GM12878 (cell line): ENCODE results near the gene SP1. TPM values are rescaled to one million over a fixed set of nuclear protein-coding genes. Genes with fewer than 3 reads are reported as not detected.

ENCODE experiments used
- ATAC-seq: fragments of 200-7000 bp; cut with Tn5 transposase; 3 replicates; pipeline ENCODE4 v1.9.1; 2020; ENCODE audit warnings: mild to moderate bottlenecking, moderate library complexity
- BruUV-seq: library from RNA; stranded (reverse); fragments of 400-500 nt; replicated peaks from 2 replicates; lab custom pipeline; 2021; lab: Mats Ljungman, UMichigan
- CTCF ChIA-PET: fragments of 300-600 bp; sonication (Branson Sonifier 250); formaldehyde crosslinking; extraction: SDS; loops from one replicate; lab custom pipeline; 2021; ENCODE audit warnings: inconsistent platforms; lab: Yijun Ruan, JAX
- POLR2A ChIA-PET: fragments of 350-600 bp; formaldehyde crosslinking; extraction: SDS; loops from one replicate; lab custom pipeline; 2021; ENCODE audit warnings: inconsistent platforms; lab: Charles Lee
- RAD21 ChIA-PET: fragments of 300-600 bp; sonication (Branson Sonifier 250); formaldehyde crosslinking; loops from one replicate; lab custom pipeline; 2023; ENCODE audit warnings: antibody characterized with exemption; ENCODE audit not compliant: unreplicated experiment; lab: Charles Lee
- SMC1A ChIA-PET: fragments of 300-600 bp; sonication (Branson Sonifier 250); formaldehyde crosslinking; loops from one replicate; lab custom pipeline; 2023; ENCODE audit not compliant: unreplicated experiment, uncharacterized antibody; lab: Charles Lee
- DNase-seq: peaks from one replicate; pipeline ENCODE4 v3.0.0-alpha.2; 2011; ENCODE audit warnings: low read depth, low spot score
- FAIRE-seq: peaks from 3 replicates; lab custom pipeline; 2011; peaks lifted over from hg19 to GRCh38; lab: Jason Lieb, UNC
- H2AFZ ChIP-seq: 2 replicates; pipeline ENCODE4 v1.6.0; 2011; ENCODE audit warnings: low read depth, low read length, control low read depth; ENCODE audit not compliant: control insufficient read depth
- H3K27ac ChIP-seq: 2 replicates; pipeline ENCODE4 v1.5.1; 2011; ENCODE audit warnings: control low read depth; ENCODE audit not compliant: control insufficient read depth, insufficient read depth
- H3K27me3 ChIP-seq, 2 experiments: replicated peaks in 1 of 2; 2 replicates each; pipeline versions ENCODE4 v1.6.0 to v1.6.1; 2011; ENCODE audit warnings: low read length in 1 of 2; ENCODE audit not compliant: control insufficient read depth in 2 of 2, insufficient read depth in 2 of 2
- H3K36me3 ChIP-seq, 2 experiments: 2 replicates each; pipeline ENCODE4 v1.5.1; 2011; ENCODE audit warnings: low read length in 1 of 2; ENCODE audit not compliant: control insufficient read depth in 2 of 2, insufficient read depth in 2 of 2
- H3K4me1 ChIP-seq: 2 replicates; pipeline ENCODE4 v1.6.1; 2011; ENCODE audit warnings: mild to moderate bottlenecking, low read length, moderate library complexity, mixed read lengths; ENCODE audit not compliant: control insufficient read depth, insufficient read depth
- H3K4me2 ChIP-seq: 2 replicates; pipeline ENCODE4 v1.6.0; 2011; ENCODE audit warnings: control low read depth; ENCODE audit not compliant: control insufficient read depth, insufficient read depth
- H3K4me3 ChIP-seq: fragments of 200-600 bp; sonication (generic); 2 replicates; pipeline ENCODE4 v1.5.1; 2016
- H3K79me2 ChIP-seq: 2 replicates; pipeline ENCODE4 v1.6.0; 2011; ENCODE audit warnings: low read length; ENCODE audit not compliant: control insufficient read depth, insufficient read depth
- H3K9ac ChIP-seq: 2 replicates; pipeline ENCODE4 v1.8.0; 2011; ENCODE audit warnings: low read length, control low read depth, mixed read lengths; ENCODE audit not compliant: control insufficient read depth, insufficient read depth
- H3K9me3 ChIP-seq: replicated peaks from 3 replicates; pipeline ENCODE4 v1.5.1; 2011; ENCODE audit warnings: mild to moderate bottlenecking, low read length; ENCODE audit not compliant: control insufficient read depth, insufficient read depth
- H4K20me1 ChIP-seq: 2 replicates; pipeline ENCODE4 v1.6.0; 2011; ENCODE audit not compliant: control insufficient read depth, insufficient read depth
- EED ChIP-seq: sonication (generic); IDR thresholded peaks from 2 replicates; pipeline ENCODE4 v1.6.1; 2016; ENCODE audit warnings: antibody characterized with exemption, low read depth
- FOXM1 ChIP-seq: IDR thresholded peaks from 2 replicates; pipeline ENCODE4 v1.6.1; 2012; ENCODE audit warnings: low read depth, mild to moderate bottlenecking, inconsistent platforms, low read length, moderate library complexity
- HCFC1 ChIP-seq: fragments of 150-350 bp; IDR thresholded peaks from 2 replicates; pipeline ENCODE4 v1.6.1; 2014; ENCODE audit warnings: low read length
- NR2C1 ChIP-seq: fragments of 450-650 bp; IDR thresholded peaks from 2 replicates; pipeline ENCODE4 v1.6.1; 2017; ENCODE audit warnings: antibody characterized with exemption, mild to moderate bottlenecking, moderate library complexity
- POLR2AphosphoS5 ChIP-seq: IDR thresholded peaks from 2 replicates; pipeline ENCODE4 v1.6.1; 2011; ENCODE audit warnings: mild to moderate bottlenecking, low read length, inconsistent platforms
- TARDBP ChIP-seq: IDR thresholded peaks from 2 replicates; pipeline ENCODE4 v1.6.1; 2016; ENCODE audit warnings: borderline replicate concordance
- WGBS: methylation state at CpG from one replicate; pipeline ENCODE4 v1.1.6; 2016; ENCODE audit warnings: low lambda C conversion rate; ENCODE audit not compliant: insufficient replicate concordance, insufficient coverage; ENCODE audit errors: missing lambda C conversion rate; 5-methylcytosine and 5-hydroxymethylcytosine counted together
- in situ Hi-C: fragments of 300-500 bp; cut with MboI; formaldehyde crosslinking; loops from 9 replicates; pipeline ENCODE4 v1.14.3; 2018; ENCODE audit warnings: mixed read lengths
- intact Hi-C: fragments of 100-400 bp; cut with micrococcal nuclease; formaldehyde crosslinking; loops from one replicate; pipeline ENCODE4 v1.14.2; 2022; ENCODE audit not compliant: unreplicated experiment
- polyA plus RNA-seq, 11 experiments: library from polyadenylated mRNA; depleted of rRNA in 4 of 11; unstranded in 6 of 11; stranded (reverse) in 5 of 11; fragments of >200 nt; fragmentation: Nextera tagmentation in 4 of 11; fragmentation: Illumina TruSeq in 1 of 11; extraction: Ambion mirVana in 4 of 11; extraction: Trizol in 1 of 11; gene quantifications; 1 replicate in 1 of 11; 2 replicates in 10 of 11; pipeline versions ENCODE4 v1.2.1 to v1.2.3, GENCODE V29; 2011 to 2016; ENCODE audit warnings: inconsistent platforms in 2 of 11, missing spikeins in 2 of 11, low read depth in 1 of 11
- total RNA-seq, 4 experiments: library from RNA; depleted of rRNA in 3 of 4; stranded (reverse); fragments of >200 nt in 3 of 4; fragmentation: Illumina TruSeq in 1 of 4; extraction: Trizol in 1 of 4; gene quantifications; 2 replicates each; pipeline versions ENCODE4 v1.2.1 to v1.2.3, GENCODE V29; 2013 to 2021
- TF ChIP-seq, protein P1 (sequence below): IDR thresholded peaks from 2 replicates; pipeline ENCODE4 v1.6.1; 2012; ENCODE audit warnings: improper control_type of control experiment, low read depth, low read length; ENCODE audit not compliant: insufficient replicate concordance

The SP1 gene
- total and polyA plus RNA-seq, 10 of the 15 experiments (the other 5 are each of a cell fraction or from before 2014, with no cell fraction given) = 3.3 to 52.0 (median 25.2) TPM

DNA sequence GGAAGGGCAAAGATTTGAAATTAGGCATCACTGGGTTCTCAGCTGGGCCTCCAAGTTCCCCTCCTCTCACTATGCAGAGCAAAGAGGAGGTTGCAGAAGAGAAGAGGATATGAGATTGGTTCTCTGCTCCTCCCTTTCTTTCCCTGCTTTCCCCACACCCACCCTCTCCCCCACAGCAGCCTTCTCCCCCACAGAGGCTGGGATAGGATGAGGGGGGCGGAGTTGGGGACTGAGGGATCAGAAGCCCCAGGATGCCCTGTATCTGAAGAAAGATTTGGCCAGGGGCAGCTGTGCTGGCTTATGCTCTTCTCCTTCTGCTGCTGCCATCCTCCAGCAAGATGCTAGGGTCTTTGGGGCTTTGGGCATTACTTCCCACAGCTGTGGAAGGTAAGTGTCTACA, 43.6 kb downstream of the SP1 start, which contains the start of gene AMHR2 (continued):
- TF ChIP-seq, protein P1, sequence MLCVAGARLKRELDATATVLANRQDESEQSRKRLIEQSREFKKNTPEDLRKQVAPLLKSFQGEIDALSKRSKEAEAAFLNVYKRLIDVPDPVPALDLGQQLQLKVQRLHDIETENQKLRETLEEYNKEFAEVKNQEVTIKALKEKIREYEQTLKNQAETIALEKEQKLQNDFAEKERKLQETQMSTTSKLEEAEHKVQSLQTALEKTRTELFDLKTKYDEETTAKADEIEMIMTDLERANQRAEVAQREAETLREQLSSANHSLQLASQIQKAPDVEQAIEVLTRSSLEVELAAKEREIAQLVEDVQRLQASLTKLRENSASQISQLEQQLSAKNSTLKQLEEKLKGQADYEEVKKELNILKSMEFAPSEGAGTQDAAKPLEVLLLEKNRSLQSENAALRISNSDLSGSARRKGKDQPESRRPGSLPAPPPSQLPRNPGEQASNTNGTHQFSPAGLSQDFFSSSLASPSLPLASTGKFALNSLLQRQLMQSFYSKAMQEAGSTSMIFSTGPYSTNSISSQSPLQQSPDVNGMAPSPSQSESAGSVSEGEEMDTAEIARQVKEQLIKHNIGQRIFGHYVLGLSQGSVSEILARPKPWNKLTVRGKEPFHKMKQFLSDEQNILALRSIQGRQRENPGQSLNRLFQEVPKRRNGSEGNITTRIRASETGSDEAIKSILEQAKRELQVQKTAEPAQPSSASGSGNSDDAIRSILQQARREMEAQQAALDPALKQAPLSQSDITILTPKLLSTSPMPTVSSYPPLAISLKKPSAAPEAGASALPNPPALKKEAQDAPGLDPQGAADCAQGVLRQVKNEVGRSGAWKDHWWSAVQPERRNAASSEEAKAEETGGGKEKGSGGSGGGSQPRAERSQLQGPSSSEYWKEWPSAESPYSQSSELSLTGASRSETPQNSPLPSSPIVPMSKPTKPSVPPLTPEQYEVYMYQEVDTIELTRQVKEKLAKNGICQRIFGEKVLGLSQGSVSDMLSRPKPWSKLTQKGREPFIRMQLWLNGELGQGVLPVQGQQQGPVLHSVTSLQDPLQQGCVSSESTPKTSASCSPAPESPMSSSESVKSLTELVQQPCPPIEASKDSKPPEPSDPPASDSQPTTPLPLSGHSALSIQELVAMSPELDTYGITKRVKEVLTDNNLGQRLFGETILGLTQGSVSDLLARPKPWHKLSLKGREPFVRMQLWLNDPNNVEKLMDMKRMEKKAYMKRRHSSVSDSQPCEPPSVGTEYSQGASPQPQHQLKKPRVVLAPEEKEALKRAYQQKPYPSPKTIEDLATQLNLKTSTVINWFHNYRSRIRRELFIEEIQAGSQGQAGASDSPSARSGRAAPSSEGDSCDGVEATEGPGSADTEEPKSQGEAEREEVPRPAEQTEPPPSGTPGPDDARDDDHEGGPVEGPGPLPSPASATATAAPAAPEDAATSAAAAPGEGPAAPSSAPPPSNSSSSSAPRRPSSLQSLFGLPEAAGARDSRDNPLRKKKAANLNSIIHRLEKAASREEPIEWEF = no peak
- TF ChIP-seq, all 136 proteins: peak for 0

DNA sequence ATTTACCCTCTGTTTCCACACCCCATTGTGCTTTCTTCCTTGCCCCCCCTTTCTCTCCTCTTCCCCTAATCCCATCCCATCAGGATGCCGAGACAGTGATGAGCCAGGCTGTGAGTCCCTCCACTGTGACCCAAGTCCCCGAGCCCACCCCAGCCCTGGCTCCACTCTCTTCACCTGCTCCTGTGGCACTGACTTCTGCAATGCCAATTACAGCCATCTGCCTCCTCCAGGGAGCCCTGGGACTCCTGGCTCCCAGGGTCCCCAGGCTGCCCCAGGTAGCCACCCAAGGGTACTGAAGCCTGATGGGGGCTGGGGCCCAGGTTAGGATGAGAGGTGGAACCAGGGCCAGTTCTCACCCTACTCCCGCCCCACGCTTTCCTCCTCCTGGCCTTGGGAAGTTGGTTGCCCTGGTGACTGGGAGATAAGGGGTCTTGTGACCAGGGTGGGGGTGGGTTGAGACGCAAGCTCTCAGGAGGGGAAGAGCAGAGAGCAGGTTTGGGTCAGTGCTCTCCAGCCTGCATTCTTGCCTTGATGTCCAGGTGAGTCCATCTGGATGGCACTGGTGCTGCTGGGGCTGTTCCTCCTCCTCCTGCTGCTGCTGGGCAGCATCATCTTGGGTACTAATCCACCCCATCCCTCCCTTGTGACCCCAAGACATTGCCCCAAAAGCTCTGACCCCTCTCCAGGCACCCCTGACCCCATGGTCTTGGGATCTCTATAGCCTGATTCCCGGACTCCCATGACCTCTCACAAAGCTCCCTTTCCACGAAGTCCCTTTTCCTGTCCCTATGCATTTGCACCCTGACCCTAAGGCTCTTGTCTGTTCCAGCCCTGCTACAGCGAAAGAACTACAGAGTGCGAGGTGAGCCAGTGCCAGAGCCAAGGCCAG, 44.9 kb downstream of the SP1 start:
- no peak overlapping the region for H3K9ac ChIP-seq
- no TSS peak for BruUV-seq
- 36% methylated on average over 9 of the region's 9 CpGs for whole genome bisulfite sequencing

More for the DNA sequence above, 44.9 kb downstream of the SP1 start:
- ATAC-seq (no peak), DNase-seq (no peak), FAIRE-seq (no peak)
- Histone ChIP-seq H3K4me3 (no peak overlapping the region), H4K20me1 (no peaks in the 10 kb centered on the region), H3K9me3 (no peaks in the 10 kb centered on the region), H3K4me2 (no peak overlapping the region), H3K79me2 (no peaks in the 10 kb centered on the region), H3K36me3 (no peaks in the 10 kb centered on the region), H3K4me1 (peaks cover 4% of the 10 kb centered on the region; the same call in 1 of the 2 replicates), H3K27me3 (no peaks in the 10 kb centered on the region)
- ChIA-PET CTCF (interaction anchor here (0.9 to 10.1 kb wide), 8 partner anchors 37 to 100 kb away, joined by 3 to 225 read pairs (median 4); partner anchors contain the start of genes AAAS and NPFF), SMC1A (interaction anchor here (1.1 to 7.7 kb wide), 2 partner anchors 16 to 73 kb away, joined by 4 to 164 read pairs; partner anchors contain the start of gene PRR13), POLR2A (interaction anchor here (0.6 to 1.2 kb wide), 4 partner anchors 55 to 814 kb away, joined by 3 to 5 read pairs (median 4); no protein-coding TSS in a partner anchor), RAD21 (interaction anchor here (1.1 to 3.0 kb wide), 3 partner anchors 43 to 72 kb away, joined by 3 to 28 read pairs (median 7); no protein-coding TSS in a partner anchor)
- intact Hi-C loops = loop anchor here (5.0 kb wide), 1 partner anchor 43 kb away; the partner anchor contains the start of gene SP1
- TF ChIP-seq FOXM1 (no peak), POLR2AphosphoS5 (no peak), HCFC1 (no peak), EED (no peak), TARDBP (no peak), NR2C1 (no peak)
- TF ChIP-seq, all 136 proteins: peak for 0
- no peak overlapping the region for H3K27ac ChIP-seq
- no peak overlapping the region for H2AFZ ChIP-seq
- in situ Hi-C loops = loop anchor here (5.0 kb wide), 1 partner anchor 78 kb away; no protein-coding TSS in a partner anchor
